GM12872 (cell line): ENCODE results near the gene PPP2R5C.

Source experiments
- TF ChIP-seq, protein P1 (sequence below): IDR thresholded peaks from 3 replicates; pipeline ENCODE4 v1.5.1; 2011; ENCODE audit warnings: low read depth, mild to moderate bottlenecking, low read length, moderate library complexity; ENCODE audit not compliant: insufficient read depth

Gene PPP2R5C

DNA sequence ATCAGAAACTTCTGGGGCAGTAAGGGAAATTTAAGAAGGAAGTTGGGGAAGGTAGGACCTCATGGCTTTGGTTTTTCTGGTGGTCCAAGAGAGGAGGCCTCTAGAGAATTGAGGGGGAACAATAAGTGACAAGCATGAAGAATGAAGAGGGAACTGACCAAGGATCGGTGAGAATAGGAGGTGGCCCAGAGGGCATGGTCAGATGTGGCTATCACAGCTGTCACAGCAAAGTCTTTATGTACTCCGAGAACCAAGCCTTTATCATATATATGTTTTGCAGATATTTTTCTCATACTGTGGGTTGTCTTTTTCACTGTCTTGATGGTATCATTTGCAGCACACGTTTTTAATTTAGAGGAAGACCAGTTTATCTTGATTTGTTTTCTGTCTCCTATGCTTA lies 64.3 kb downstream of the PPP2R5C start:
- TF ChIP-seq, protein P1, sequence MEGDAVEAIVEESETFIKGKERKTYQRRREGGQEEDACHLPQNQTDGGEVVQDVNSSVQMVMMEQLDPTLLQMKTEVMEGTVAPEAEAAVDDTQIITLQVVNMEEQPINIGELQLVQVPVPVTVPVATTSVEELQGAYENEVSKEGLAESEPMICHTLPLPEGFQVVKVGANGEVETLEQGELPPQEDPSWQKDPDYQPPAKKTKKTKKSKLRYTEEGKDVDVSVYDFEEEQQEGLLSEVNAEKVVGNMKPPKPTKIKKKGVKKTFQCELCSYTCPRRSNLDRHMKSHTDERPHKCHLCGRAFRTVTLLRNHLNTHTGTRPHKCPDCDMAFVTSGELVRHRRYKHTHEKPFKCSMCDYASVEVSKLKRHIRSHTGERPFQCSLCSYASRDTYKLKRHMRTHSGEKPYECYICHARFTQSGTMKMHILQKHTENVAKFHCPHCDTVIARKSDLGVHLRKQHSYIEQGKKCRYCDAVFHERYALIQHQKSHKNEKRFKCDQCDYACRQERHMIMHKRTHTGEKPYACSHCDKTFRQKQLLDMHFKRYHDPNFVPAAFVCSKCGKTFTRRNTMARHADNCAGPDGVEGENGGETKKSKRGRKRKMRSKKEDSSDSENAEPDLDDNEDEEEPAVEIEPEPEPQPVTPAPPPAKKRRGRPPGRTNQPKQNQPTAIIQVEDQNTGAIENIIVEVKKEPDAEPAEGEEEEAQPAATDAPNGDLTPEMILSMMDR, result no peak

DNA sequence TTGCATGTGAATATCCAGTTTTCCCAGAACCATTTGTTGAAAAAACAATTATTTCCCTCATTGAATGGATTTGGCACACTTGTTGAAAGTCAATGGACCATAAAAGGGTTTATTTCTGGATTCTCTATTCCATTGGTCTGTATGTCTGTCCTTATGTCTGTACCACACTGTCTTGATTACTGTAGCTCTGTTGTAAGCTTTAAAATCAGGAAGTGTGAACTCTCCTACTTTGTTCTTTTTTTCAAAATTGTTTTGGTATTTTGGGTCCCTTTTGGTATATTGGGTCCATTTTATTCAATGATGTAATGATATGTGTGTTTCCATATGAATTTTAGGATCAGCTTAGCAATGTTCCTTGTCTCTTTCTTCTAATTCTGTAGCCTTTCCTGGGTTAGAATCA lies 64.8 kb downstream of the PPP2R5C start:
- TF ChIP-seq, protein P1, result no peak

DNA sequence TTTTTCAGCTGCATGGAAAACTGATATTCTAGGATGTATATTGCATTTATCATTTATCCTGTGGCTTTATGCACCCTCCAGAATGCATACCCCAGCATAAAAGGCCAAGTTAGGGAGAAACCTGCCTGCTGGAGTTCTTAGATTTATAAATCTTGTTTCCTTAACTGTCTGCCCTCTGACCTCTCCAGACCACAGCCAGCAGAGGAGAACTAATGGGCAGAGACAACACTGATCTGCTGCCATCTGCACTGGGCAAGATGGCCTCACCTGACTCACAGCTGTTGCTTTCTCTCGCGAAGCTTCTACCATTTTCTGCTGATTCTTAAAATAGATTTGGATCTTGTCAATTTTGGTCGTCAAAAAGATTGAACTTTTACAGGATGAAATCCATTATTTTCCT lies 65.8 kb downstream of the PPP2R5C start:
- TF ChIP-seq, protein P1, result no peak

DNA sequence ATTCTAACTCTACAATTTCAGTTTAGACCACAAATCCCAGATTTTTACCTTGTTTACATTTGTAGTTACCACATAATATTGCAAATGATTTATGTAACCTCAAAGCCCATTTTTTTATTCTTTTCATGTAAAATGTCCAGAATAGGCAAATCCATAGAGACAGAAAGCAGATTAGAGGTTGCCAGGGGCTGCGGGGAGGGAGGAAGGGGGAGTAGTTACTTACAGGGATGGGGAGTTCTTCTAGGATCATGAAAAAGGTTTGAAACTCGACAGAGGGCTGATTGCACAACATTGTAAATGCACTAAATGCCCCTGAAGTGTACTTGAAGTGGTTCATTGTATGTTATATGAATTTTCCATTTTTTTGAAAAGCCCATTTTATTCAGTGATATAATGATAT lies 66.5 kb downstream of the PPP2R5C start:
- TF ChIP-seq, protein P1, result no peak

DNA sequence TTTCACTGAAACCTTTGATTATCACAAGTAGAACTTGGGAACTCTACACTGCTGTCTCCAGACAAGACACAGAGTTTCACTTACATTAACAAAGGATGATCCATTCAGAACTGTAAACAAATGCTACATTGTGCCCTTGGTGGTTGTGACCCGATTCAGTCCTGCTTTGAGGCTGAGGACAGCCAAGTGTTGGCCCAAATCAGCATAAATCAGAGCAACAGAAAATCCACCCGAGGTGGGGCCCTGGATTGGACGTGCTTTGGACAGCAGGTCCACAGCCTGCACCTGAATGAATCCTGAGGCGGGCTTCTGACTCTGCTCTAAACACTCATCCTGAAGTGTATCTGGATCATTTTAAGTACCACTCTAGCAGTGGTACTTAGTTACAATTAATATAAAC lies 68.8 kb downstream of the PPP2R5C start:
- TF ChIP-seq, protein P1, result no peak

DNA sequence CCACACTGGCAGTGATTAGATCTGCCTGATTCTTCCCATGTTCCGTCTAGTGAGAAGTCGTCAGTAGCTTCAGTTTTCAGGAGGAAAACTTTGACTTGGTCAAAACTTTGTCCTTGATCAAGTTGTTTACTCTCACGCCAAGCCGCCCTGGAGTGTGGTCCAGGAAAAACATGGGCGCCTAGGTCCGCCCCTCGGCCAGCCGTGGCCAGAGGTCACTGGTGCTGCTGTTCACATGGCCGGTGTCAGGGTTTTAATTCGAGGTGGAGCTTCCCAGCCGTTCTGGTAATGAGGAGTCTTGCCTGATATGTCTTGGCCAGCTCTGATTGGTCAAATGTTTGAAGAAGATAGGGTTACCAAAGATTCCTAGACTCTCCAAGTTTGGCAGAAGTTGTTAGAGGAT lies 71.5 kb downstream of the PPP2R5C start:
- TF ChIP-seq, protein P1, result no peak

DNA sequence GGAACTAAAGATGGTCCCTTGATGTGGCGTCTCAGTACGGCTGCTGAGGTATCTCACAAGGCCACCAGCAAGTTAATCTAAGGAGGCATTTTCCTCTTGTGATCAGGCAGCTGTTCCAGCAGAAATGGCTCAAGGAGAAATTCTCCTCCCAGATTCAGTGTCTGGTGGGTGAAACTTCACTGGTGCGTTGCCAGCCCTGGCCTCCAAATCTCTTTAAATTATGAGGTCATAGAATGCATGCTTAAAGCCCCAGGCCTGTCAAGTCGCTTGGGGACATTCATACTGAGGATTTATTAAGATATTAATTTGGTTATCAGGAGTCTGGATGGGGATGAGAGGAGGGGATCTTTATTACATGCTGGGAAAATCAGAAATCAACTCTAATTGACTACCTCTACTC lies 72.9 kb downstream of the PPP2R5C start:
- TF ChIP-seq, protein P1, result no peak
